Activated CD8-positive, alpha-beta memory T cell treated with anti-CD3 and anti-CD28 coated beads for 24 hours (primary cell): ENCODE data around the gene ZNF525.
"Not testable (repeated sequence)": the region's sequence is repeated elsewhere in the genome, so short reads cannot be mapped to it uniquely, and the experiment has no call there.

Experiments used
- DNase-seq: peaks from one replicate; pipeline ENCODE4 v3.0.0-alpha.2; 2020

The ZNF525 gene

GRCh38 chr19:53395840-53396524, 30.5 kb downstream of the ZNF525 start:
- not testable (repeated sequence) for DNase-seq

DNA sequence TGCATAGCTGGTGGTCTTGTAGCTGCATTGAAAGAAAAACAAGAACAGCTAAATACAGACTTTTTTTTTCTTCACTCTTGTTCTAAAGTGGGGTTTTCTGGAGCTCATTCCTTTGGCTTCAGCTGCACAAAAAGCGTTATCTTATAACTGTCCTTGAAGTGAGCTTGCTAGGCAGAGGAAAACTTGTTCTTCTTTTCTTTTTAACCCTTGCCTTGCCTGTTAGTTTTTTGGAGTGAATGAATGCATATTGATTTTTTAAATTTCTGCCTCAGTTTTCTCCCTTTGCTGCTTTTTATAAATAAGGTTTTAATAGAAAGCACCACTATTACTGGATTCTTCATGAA, 31.0 kb downstream of the ZNF525 start:
- no peak for DNase-seq

DNA sequence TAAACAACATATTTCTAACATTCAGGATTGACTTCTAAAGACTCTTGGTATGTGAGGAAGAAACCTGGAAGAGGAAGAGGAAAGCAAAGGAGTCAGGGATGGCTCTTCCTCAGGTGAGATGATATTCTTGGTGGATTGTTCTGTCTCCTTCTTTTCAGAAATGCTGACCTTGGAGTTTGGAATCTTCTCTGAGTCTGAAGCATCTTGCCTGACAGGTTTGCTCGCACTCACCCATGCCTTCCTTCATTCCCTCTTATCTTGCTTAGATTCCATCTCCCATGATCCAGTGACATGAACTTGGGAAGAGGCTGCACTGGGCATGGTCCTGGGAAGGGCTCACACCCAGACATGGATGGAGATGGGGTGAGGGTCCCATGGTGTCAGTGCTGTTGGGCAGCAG, 32.4 kb downstream of the ZNF525 start:
- DNase-seq = not testable (repeated sequence)

DNA sequence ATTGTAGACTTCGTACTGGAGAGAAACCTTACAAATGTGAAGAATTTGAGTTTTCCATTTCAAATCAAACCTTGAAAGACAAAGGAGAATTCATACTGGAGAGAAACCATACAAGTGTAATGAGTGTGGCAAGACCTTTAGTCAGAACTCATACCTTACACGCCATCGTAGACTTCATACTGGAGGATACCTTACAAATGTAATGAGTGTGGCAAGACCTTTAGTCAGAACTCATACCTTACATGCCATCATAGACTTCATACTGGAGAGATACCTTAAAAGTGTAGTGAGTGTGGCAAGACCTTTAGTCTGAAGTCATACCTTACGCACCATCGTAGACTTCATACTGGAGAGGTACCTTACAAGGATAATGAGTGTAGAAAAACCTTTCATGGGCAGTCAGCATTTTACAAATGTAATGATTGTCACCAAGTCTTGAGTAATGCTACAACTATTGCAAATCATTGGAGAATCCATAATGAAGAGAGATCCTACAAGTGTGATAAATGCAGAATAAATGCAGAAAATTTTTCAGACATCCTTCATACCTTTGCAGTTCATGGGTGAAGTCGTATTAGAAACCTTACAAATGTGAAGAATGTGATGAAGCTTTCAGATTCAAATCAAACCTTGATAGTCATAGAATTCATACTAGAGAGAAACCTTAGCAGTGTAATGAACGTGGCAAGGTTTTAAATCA, 44.1 kb downstream of the ZNF525 start:
- DNase-seq = no peak

DNA sequence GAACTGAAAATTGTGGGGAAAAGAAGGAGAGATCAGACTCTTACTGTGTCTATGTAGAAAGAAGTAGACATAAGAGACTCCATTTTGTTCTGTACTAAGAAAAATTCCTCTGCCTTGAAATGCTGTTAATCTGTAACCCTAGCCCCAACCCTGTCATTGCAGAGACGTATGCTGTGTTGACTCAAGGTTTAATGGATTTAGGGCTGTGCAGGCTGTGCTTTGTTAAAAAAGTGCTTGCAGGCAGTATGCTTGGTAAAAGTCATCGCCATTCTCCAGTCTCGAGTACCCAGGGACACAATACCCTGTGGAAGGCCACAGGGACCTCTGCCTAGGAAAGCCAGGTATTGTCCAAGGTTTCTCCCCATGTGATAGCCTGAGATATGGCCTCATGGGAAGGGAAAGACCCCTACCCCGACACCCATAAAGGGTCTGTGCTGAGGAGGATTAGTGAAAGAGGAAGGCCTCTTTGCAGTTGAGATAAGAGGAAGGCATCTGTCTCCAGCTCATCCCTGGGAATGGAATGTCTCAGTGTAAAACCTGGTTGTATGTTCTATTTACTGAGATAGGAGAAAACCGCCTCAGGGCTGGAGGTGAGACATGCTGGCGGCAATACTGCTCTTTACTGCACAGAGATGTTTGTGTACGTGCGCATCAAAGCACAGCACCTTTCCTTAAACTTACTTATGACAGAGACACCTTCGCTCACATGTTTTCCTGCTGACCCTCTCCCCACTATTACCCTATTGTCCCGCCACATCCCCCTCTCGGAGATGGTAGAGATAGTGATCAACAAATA, 55.2 kb downstream of the ZNF525 start:
- DNase-seq = not testable (repeated sequence)

DNA sequence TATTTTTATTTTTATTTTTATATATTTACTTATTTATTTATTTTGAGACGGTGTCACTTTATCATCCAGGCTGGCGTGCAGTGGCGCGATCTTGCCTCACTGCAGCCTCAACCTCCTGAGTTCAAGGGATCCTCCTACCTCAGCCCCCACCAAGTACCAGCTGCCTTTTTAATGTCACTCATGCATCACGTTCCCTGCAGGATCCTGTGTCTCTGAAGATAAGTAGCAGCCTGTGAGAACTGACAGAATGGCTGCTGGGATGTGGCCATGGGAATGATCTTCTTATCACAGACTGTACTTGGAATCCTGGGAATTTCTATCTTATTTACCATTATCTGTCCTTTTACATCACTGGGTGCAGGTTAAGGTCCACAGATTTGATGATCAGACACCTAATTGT, 57.0 kb downstream of the ZNF525 start:
- no peak for DNase-seq

DNA sequence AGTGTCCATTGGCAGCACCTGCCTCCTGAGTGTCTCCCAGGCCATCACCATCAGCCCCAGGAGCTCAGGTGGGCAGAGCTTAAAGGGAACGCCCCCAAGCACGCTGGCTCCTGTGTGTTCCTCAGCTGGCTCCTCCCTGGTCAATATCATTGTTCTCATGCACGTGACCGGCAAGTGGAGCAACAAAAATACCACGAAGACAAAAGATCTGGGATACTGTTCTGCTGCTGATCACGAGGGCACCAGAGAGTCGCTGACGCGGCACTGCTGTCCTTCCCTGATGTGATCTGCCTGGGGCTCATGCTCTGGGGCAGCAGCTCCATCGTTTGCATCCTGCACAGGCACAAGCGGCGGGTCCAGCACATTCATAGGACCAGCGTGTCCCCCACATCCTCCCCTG, 57.6 kb downstream of the ZNF525 start:
- DNase-seq = not testable (repeated sequence)

- DNase-seq = not testable (repeated sequence)
Observed at GRCh38 chr19:53423680-53424079, 58.2 kb downstream of the ZNF525 start.

- peak; percentile 82 for DNase-seq
Observed at GRCh38 chr19:53424968-53425597, 59.6 kb downstream of the ZNF525 start.

- peak; percentile 100 for DNase-seq
Observed at GRCh38 chr19:53431399-53432087, 66.0 kb downstream of the ZNF525 start, which contains the start of gene ZNF761. TSS of gene ZNF761 (plus strand) at chr19:53431984. CDS start at chr19:53447269, 15,285 bp downstream.

- DNase-seq = no peak
Observed at GRCh38 chr19:53432088-53432661, 66.7 kb downstream of the ZNF525 start.
